Measurements from ENCODE around the gene GNAT3. TPM values are rescaled to one million over a fixed set of nuclear protein-coding genes. Genes with fewer than 3 reads are reported as not detected.

GNAT3 gene
- total RNA-seq, 1 donor from 2014 or later: not detected

DNA sequence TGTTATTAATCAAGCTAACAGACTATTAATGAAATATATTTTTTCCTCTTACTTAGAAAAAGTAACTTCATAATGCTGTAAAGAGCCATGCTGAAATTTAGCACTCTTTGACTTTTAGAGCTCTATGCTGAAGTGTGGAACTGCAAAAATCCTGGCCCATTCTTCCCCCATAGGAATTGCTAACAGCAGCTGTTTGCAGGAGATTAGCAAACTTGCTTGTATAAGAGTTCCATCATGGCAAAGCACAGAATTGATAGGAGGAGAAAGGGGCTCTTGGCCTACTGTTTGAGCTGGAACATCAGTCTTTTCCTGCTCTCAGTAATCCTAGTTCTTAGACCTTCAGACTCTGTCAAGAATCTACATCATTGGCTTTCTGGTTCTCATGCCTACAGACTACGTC lies 18.3 kb upstream of the GNAT3 start:
- H3K27me3 ChIP-seq (ENCODE audit: control insufficient read depth, insufficient read depth, low read length): no peaks in the 10 kb centered on the region
- no peaks in the 10 kb centered on the region for H3K36me3 ChIP-seq (ENCODE audit: control insufficient read depth, insufficient read depth, low read length)
- no peak for DNase-seq (ENCODE audit: low read depth)
- no peak overlapping the region for H3K4me3 ChIP-seq (ENCODE audit: low read depth, low read length)
- TF ChIP-seq, protein P1, sequence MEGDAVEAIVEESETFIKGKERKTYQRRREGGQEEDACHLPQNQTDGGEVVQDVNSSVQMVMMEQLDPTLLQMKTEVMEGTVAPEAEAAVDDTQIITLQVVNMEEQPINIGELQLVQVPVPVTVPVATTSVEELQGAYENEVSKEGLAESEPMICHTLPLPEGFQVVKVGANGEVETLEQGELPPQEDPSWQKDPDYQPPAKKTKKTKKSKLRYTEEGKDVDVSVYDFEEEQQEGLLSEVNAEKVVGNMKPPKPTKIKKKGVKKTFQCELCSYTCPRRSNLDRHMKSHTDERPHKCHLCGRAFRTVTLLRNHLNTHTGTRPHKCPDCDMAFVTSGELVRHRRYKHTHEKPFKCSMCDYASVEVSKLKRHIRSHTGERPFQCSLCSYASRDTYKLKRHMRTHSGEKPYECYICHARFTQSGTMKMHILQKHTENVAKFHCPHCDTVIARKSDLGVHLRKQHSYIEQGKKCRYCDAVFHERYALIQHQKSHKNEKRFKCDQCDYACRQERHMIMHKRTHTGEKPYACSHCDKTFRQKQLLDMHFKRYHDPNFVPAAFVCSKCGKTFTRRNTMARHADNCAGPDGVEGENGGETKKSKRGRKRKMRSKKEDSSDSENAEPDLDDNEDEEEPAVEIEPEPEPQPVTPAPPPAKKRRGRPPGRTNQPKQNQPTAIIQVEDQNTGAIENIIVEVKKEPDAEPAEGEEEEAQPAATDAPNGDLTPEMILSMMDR (IDR thresholded peaks at IDR 0.05; ENCODE audit: insufficient read depth, low read length, poor library complexity, severe bottlenecking): no peak

DNA sequence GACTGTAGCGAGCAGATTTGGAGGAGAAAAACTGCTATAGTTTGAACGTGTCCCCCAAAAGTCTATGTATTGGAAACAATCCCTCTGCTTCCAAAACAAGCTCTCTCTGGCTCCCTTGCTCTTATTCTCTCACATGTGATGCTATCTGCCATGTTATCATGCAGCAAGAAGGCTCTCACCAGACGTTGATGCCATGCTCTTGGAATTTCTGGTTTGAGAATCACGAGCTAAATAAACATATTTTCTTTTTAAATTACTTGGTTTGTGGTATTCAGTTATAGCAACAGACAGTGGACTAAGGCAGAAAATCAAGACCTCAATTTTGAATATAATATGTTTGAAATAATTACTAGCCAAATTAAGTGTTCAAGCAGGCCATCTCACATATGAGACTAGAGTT lies 17.5 kb upstream of the GNAT3 start:
- Histone ChIP-seq H3K36me3 (ENCODE audit: control insufficient read depth, insufficient read depth, low read length) (no peaks in the 10 kb centered on the region), H3K4me3 (ENCODE audit: low read depth, low read length) (no peak overlapping the region), H3K27me3 (ENCODE audit: control insufficient read depth, insufficient read depth, low read length) (no peaks in the 10 kb centered on the region)
- no peak for DNase-seq (ENCODE audit: low read depth)
- TF ChIP-seq, protein P1 (IDR thresholded peaks at IDR 0.05; ENCODE audit: insufficient read depth, low read length, poor library complexity, severe bottlenecking): no peak

DNA sequence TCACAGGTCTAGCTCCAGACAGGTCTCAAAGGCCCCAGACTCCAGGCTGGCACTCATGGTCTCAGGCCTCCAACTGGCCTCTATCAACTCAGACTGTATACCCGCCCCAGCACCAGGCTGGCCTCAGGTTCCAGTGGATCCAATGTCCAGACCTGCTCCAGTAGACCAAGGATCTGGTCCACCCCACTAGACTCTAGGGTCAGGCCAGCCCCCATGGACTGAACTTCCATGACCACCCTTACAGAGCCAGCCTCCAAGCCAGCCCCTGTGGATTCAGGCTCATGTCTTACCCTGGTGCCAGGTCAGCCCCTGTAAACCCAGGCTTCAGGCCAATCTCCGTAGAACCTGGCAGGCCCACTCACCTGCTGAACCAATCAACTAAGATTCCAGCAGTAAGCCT lies 16.8 kb upstream of the GNAT3 start:
- H3K27me3 ChIP-seq (ENCODE audit: control insufficient read depth, insufficient read depth, low read length): no peaks in the 10 kb centered on the region
- TF ChIP-seq, protein P1 (IDR thresholded peaks at IDR 0.05; ENCODE audit: insufficient read depth, low read length, poor library complexity, severe bottlenecking): no peak
- H3K36me3 ChIP-seq (ENCODE audit: control insufficient read depth, insufficient read depth, low read length): no peaks in the 10 kb centered on the region
- DNase-seq (ENCODE audit: low read depth): no peak
- no peak overlapping the region for H3K4me3 ChIP-seq (ENCODE audit: low read depth, low read length)

DNA sequence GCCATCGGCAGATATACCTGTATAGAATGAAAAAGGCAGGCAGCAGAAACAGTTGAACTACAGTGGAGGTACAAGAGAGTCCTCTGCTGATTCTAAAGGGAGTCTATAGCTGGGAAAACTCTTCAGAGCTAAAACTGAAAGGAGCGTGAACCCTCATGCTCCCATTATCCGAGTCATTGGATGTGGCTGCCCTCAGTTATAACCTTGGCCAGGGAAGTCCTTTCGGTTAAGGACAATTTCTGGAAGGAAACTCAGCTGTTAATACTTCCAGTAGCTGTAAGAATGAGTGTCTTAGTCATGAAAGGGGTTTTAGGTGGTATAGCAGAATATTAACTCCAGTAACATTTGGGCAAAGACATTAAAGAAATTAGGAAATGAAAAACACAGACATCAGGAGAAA lies 14.6 kb upstream of the GNAT3 start:
- no peaks in the 10 kb centered on the region for H3K27me3 ChIP-seq (ENCODE audit: control insufficient read depth, insufficient read depth, low read length)
- no peak overlapping the region for H3K4me3 ChIP-seq (ENCODE audit: low read depth, low read length)
- H3K36me3 ChIP-seq (ENCODE audit: control insufficient read depth, insufficient read depth, low read length): no peaks in the 10 kb centered on the region
- TF ChIP-seq, protein P1 (IDR thresholded peaks at IDR 0.05; ENCODE audit: insufficient read depth, low read length, poor library complexity, severe bottlenecking): no peak
- DNase-seq (ENCODE audit: low read depth): no peak

DNA sequence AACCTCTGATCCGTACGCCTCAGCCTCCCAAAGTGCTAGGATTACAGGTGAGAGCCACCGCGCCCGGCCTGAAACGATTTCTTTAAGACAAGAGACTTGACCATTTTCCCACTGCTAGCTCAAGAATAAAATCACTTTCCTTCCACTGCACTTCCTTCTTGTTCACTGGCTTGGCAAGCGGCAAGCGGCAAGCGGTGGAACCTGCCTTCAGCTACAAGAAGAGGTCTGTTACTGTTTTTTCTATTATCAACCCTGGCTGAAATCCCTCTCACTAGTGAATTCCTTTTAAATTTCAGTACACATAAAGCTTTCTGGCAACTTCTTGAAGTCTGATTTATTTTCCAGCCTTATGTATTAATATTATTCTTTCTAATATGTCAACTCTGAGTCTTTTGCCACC lies 12.8 kb upstream of the GNAT3 start:
- DNase-seq (ENCODE audit: low read depth): no peak
- no peak overlapping the region for H3K4me3 ChIP-seq (ENCODE audit: low read depth, low read length)
- TF ChIP-seq, protein P1 (IDR thresholded peaks at IDR 0.05; ENCODE audit: insufficient read depth, low read length, poor library complexity, severe bottlenecking): no peak
- no peaks in the 10 kb centered on the region for H3K36me3 ChIP-seq (ENCODE audit: control insufficient read depth, insufficient read depth, low read length)
- H3K27me3 ChIP-seq (ENCODE audit: control insufficient read depth, insufficient read depth, low read length): no peaks in the 10 kb centered on the region

DNA sequence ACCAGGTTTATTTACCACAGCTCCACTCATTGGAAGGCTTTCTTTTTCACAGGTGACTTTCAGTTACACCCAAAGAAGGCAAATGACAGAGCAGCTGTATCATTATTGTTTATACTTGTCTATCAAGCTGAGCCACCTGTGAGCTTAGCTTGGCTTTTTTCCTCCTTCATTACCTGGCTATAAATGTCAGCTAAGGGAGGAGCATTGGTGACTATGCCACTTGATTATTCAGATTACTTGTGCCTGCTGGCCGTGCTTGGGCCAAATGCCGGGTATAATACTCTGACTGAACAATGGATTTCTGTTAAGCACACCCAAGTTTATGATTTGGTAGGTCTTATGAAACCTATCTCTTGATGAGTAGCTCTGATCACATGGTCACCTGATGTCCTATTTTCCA lies 9.9 kb upstream of the GNAT3 start:
- H3K36me3 ChIP-seq (ENCODE audit: control insufficient read depth, insufficient read depth, low read length): no peaks in the 10 kb centered on the region
- no peaks in the 10 kb centered on the region for H3K27me3 ChIP-seq (ENCODE audit: control insufficient read depth, insufficient read depth, low read length)
- TF ChIP-seq, protein P1 (IDR thresholded peaks at IDR 0.05; ENCODE audit: insufficient read depth, low read length, poor library complexity, severe bottlenecking): no peak
- no peak for DNase-seq (ENCODE audit: low read depth)
- H3K4me3 ChIP-seq (ENCODE audit: low read depth, low read length): no peak overlapping the region

Measured in kidney epithelial cell (primary cell).